Thoracic aorta (tissue), 2 donors: ENCODE data around the gene RUNX2. TPM values are rescaled to one million over a fixed set of nuclear protein-coding genes. Genes with fewer than 3 reads are reported as not detected.

Source experiments
- ATAC-seq: fragments of 150-250 bp; one replicate; pipeline ENCODE4 v1.8.0; 2017; ENCODE audit warnings: low read depth; ENCODE audit not compliant: insufficient number of reproducible peaks, low FRiP score
- DNase-seq: peaks from one replicate; pipeline ENCODE4 v3.0.0-alpha.2; 2020; ENCODE audit warnings: low spot score
- H3K27ac ChIP-seq, 2 donors: fragments of 200-600 bp; sonication (generic); 1 replicate in 1 of 2; 2 replicates in 1 of 2; pipeline ENCODE4 v1.5.1; 2016; ENCODE audit warnings: mild to moderate bottlenecking in 2 of 2, moderate library complexity in 2 of 2
- H3K27me3 ChIP-seq: fragments of 200-600 bp; sonication (generic); replicated peaks from 2 replicates; pipeline ENCODE4 v1.6.0; 2016; ENCODE audit warnings: mild to moderate bottlenecking; ENCODE audit not compliant: insufficient read depth
- H3K36me3 ChIP-seq: fragments of 200-600 bp; sonication (generic); one replicate; pipeline ENCODE4 v1.5.1; 2016
- H3K4me1 ChIP-seq, 2 donors: fragments of 200-600 bp; sonication (generic); 1 replicate in 1 of 2; 2 replicates in 1 of 2; pipeline versions ENCODE4 v1.5.1 to v1.6.0; 2016; ENCODE audit warnings: low read depth in 2 of 2, mild to moderate bottlenecking in 1 of 2; ENCODE audit not compliant: control insufficient read depth in 1 of 2
- H3K4me3 ChIP-seq: fragments of 200-600 bp; sonication (generic); 2 replicates; pipeline ENCODE4 v1.5.1; 2016; ENCODE audit warnings: mild to moderate bottlenecking
- H3K9me3 ChIP-seq: fragments of 200-600 bp; sonication (generic); 2 replicates; pipeline ENCODE4 v1.5.1; 2016
- total RNA-seq, 2 donors: library from RNA; depleted of rRNA; stranded (reverse); fragments of >200 nt; gene quantifications; one replicate each; pipeline versions ENCODE4 v1.1.0 to v1.2.3, GENCODE V29; 2016
- TF ChIP-seq, protein P1 (sequence below): fragments of 200-600 bp; sonication (generic); IDR thresholded peaks from one replicate; pipeline ENCODE4 v1.5.1; 2019; ENCODE audit warnings: antibody characterized with exemption

The RUNX2 gene
- total RNA-seq, 2 donors from 2014 or later, result 3.2 to 7.9 TPM

DNA sequence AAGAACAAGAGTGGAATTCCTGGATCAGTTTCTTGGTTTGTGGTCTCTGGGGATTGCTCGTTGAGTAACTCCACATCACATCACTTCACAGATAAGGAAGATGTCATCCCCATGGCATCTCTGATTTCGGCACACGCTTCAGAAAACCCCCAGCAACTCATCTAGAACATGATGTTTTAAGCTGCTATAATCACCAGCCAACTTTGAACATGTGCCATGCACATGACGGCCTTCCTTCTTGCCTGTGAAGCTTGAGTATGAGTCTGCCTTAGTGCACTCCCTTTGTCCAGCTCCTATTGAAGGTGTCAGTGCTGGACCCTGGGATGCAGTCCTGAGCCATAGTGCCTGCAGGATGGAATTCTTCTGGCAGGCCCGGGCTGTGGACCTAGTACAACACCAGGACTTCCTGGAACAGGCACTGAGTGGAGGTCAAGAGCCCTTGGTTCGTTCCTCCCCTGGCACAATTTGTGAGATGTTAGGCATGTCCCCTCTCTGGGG is 281.1 kb downstream of the RUNX2 start:
- Histone ChIP-seq H3K27ac (no peak overlapping the region), H3K9me3 (no peaks in the 10 kb centered on the region), H3K4me3 (no peak overlapping the region), H3K36me3 (no peaks in the 10 kb centered on the region), H3K27me3 (no peaks in the 10 kb centered on the region), H3K4me1 (no peaks in the 10 kb centered on the region)
- ATAC-seq (no peak), DNase-seq (no peak)
- TF ChIP-seq, protein P1, sequence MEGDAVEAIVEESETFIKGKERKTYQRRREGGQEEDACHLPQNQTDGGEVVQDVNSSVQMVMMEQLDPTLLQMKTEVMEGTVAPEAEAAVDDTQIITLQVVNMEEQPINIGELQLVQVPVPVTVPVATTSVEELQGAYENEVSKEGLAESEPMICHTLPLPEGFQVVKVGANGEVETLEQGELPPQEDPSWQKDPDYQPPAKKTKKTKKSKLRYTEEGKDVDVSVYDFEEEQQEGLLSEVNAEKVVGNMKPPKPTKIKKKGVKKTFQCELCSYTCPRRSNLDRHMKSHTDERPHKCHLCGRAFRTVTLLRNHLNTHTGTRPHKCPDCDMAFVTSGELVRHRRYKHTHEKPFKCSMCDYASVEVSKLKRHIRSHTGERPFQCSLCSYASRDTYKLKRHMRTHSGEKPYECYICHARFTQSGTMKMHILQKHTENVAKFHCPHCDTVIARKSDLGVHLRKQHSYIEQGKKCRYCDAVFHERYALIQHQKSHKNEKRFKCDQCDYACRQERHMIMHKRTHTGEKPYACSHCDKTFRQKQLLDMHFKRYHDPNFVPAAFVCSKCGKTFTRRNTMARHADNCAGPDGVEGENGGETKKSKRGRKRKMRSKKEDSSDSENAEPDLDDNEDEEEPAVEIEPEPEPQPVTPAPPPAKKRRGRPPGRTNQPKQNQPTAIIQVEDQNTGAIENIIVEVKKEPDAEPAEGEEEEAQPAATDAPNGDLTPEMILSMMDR, result no peak

- ATAC-seq (no peak), DNase-seq (no peak)
- H3K36me3 ChIP-seq, result no peaks in the 10 kb centered on the region
- no peak overlapping the region for H3K4me3 ChIP-seq
- no peak overlapping the region for H3K27ac ChIP-seq
- H3K4me1 ChIP-seq, result no peaks in the 10 kb centered on the region
- no peaks in the 10 kb centered on the region for H3K9me3 ChIP-seq
- TF ChIP-seq, protein P1, result no peak
- no peaks in the 10 kb centered on the region for H3K27me3 ChIP-seq
Observed at GRCh38 chr6:45610374-45610773, 282.2 kb downstream of the RUNX2 start.

DNA sequence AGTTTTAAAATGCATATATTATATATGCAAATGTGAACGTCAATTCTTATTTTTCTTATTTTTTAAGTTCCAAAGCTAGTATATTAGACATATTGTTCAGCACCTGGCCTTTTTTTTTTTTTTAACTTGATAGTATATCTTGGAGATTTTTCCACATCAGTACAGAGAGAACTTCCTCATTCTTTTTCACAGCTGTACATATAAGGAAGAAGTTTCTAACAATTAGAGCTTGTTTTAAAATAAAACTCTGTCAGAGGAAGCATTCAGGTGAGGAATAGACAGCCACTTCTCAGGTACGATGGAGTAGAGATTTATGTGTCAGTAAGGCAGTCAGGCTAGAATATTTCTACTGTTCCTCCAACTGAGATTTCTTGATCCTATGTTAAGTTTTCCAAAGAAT is 282.7 kb downstream of the RUNX2 start:
- ATAC-seq (no peak), DNase-seq (no peak)
- no peaks in the 10 kb centered on the region for H3K27me3 ChIP-seq
- no peaks in the 10 kb centered on the region for H3K9me3 ChIP-seq
- H3K27ac ChIP-seq, result no peak overlapping the region
- no peaks in the 10 kb centered on the region for H3K36me3 ChIP-seq
- H3K4me1 ChIP-seq, result no peaks in the 10 kb centered on the region
- H3K4me3 ChIP-seq, result no peak overlapping the region
- TF ChIP-seq, protein P1, result no peak

DNA sequence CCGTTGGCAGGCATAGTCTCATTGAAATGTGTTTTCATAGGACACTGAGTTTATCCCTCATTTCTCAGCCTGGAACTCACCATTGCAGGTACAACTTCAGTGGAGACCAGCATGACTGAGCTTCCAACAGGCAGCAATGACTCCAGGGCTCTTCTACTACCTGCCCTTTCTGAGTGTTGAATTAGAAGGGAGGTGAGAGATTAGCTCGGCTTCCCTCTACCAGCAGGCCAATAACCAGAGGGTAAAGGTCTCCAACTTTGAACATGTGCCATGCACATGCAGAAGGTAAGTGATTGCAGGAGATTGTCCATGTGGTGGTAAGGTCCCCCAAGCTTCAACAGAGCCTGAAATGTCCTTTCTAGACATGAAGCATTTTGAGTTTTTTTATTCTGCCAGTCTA is 283.4 kb downstream of the RUNX2 start:
- Histone ChIP-seq H3K9me3 (no peaks in the 10 kb centered on the region), H3K27ac (no peak overlapping the region), H3K36me3 (no peaks in the 10 kb centered on the region), H3K4me1 (no peaks in the 10 kb centered on the region), H3K27me3 (no peaks in the 10 kb centered on the region), H3K4me3 (no peak overlapping the region)
- no peak for DNase-seq
- no peak for ATAC-seq
- TF ChIP-seq, protein P1, result no peak

DNA sequence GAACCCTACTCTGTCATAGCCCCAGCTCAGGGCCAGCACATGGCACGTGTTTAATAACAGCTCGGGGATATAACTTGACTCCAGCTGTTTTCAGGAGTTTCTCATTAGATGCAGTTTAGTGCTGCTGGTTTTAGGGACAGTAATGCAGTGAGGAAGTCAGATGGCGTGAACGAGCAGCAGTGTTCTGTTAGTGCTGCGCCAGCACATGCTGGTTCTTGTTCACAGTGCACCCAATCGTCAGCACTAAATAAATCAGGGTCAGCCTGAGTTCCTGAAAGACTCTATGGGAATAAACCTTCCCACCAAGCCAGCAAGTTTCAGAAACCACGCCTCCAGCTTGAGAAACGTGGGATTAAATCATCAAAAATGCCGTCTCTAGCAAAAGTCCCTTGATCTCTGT is 285.5 kb downstream of the RUNX2 start:
- no peak for DNase-seq
- no peaks in the 10 kb centered on the region for H3K27me3 ChIP-seq

More for the DNA sequence above, 285.5 kb downstream of the RUNX2 start:
- ATAC-seq, result no peak
- Histone ChIP-seq H3K9me3 (no peaks in the 10 kb centered on the region), H3K4me3 (no peak overlapping the region), H3K4me1 (no peaks in the 10 kb centered on the region), H3K27ac (no peak overlapping the region), H3K36me3 (no peaks in the 10 kb centered on the region)
- TF ChIP-seq, protein P1, result no peak
